SU-DHL-6 (cell line): ENCODE measurements around the gene TMA7B.

Experiments
- H2AFZ ChIP-seq: fragments of 200-600 bp; sonication (generic); 2 replicates; pipeline ENCODE4 v1.6.1; 2014; ENCODE audit warnings: low read depth, mild to moderate bottlenecking, moderate library complexity, mixed read lengths, antibody characterized with exemption, low read length; ENCODE audit not compliant: severe bottlenecking
- H3F3A ChIP-seq: fragments of 200-600 bp; shearing (Covaris generic); 2 replicates; pipeline ENCODE4 v1.6.0; 2016; ENCODE audit warnings: antibody characterized with exemption, mild to moderate bottlenecking; ENCODE audit not compliant: insufficient read depth
- H3K27ac ChIP-seq: fragments of 200-600 bp; sonication (generic); 2 replicates; pipeline ENCODE4 v1.5.1; 2016; ENCODE audit warnings: low read depth, mild to moderate bottlenecking, low read length, moderate library complexity, mixed read lengths
- H3K27me3 ChIP-seq: fragments of 200-600 bp; sonication (generic), shearing (Covaris generic); 2 replicates; pipeline ENCODE4 v1.6.0; 2014; ENCODE audit warnings: mild to moderate bottlenecking, low read length
- H3K36me3 ChIP-seq: fragments of 200-600 bp; sonication (generic); 2 replicates; pipeline ENCODE4 v1.6.1; 2014; ENCODE audit warnings: mild to moderate bottlenecking, low read length, mixed read lengths
- H3K4me2 ChIP-seq: fragments of 300-600, 200-600 bp; shearing (Covaris generic), sonication (generic); 2 replicates; pipeline ENCODE4 v1.6.0; 2014; ENCODE audit warnings: low read length, low read depth, mild to moderate bottlenecking; ENCODE audit not compliant: poor library complexity, severe bottlenecking
- H3K4me3 ChIP-seq: fragments of 200-600 bp; sonication (generic); 2 replicates; pipeline ENCODE4 v1.5.1; 2014; ENCODE audit warnings: antibody characterized with exemption, low read length, mild to moderate bottlenecking, mixed read lengths; ENCODE audit not compliant: insufficient read depth, poor library complexity, severe bottlenecking
- H3K79me2 ChIP-seq: fragments of 200-600 bp; sonication (generic); 2 replicates; pipeline ENCODE4 v1.6.1; 2014; ENCODE audit warnings: mild to moderate bottlenecking, low read length, moderate library complexity; ENCODE audit not compliant: insufficient read depth
- H3K9ac ChIP-seq: fragments of 200-600 bp; sonication (generic); 2 replicates; pipeline ENCODE4 v1.7.0; 2014; ENCODE audit warnings: mild to moderate bottlenecking, low read length
- H3K9me2 ChIP-seq: fragments of 200-600 bp; sonication (generic); replicated peaks from 2 replicates; pipeline ENCODE4 v1.6.1; 2014; ENCODE audit warnings: low read length; ENCODE audit not compliant: insufficient read depth
- H3K9me3 ChIP-seq: fragments of 200-600 bp; sonication (generic); 2 replicates; pipeline ENCODE4 v1.6.1; 2014; ENCODE audit warnings: low read length, mixed read lengths; ENCODE audit not compliant: insufficient read depth
- H4K20me1 ChIP-seq: fragments of 200-600 bp; sonication (generic); 2 replicates; pipeline ENCODE4 v1.6.1; 2014; ENCODE audit warnings: low read depth, mild to moderate bottlenecking, antibody characterized with exemption, low read length, moderate library complexity, mixed read lengths
- EZH2phosphoT487 ChIP-seq: fragments of 200-600 bp; sonication (generic), shearing (Covaris generic); conservative IDR thresholded peaks from 2 replicates; pipeline ENCODE4 v1.6.1; 2018; ENCODE audit warnings: mild to moderate bottlenecking, antibody characterized with exemption, low read length, moderate library complexity, mixed read lengths
- TF ChIP-seq, protein P1 (sequence below): fragments of 200-600 bp; sonication (generic); IDR thresholded peaks from one replicate; pipeline ENCODE4 v1.5.1; 2017; ENCODE audit warnings: antibody characterized with exemption, mild to moderate bottlenecking, low read length, moderate library complexity; ENCODE audit not compliant: insufficient read depth, poor library complexity, severe bottlenecking

TMA7B gene

DNA sequence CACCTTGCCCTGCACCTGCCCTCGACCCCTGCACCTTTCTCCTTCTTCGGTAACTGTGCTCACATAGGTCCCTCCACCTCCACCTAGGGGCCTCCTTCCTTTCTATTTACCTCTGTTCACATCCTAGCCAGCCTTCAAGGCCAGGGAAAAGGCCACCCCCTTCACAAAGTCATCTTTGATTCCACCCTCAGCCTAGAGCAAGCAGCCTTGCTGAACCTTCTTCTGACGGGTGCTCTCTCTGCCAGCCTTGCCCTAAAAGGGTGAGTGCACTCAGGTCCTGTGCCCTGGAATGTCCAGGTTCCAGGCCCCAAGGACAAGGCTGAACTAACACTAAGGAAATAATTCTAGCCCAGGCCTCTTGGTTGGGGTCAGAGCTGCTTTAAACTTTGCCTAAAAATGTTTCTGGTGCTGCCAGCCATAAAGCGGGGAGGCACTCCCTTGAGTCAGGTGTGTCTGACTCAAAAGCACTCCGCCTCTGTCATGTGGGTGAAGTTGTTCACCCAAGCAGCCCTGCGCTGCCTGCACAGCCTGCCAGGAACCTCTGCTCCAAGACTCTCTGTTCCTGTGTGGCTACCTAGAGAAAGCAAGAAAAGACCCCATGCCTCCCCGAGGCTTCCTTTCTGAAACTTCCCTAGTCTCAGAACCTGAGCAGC, 25.3 kb downstream of the TMA7B start:
- TF ChIP-seq, protein P1, sequence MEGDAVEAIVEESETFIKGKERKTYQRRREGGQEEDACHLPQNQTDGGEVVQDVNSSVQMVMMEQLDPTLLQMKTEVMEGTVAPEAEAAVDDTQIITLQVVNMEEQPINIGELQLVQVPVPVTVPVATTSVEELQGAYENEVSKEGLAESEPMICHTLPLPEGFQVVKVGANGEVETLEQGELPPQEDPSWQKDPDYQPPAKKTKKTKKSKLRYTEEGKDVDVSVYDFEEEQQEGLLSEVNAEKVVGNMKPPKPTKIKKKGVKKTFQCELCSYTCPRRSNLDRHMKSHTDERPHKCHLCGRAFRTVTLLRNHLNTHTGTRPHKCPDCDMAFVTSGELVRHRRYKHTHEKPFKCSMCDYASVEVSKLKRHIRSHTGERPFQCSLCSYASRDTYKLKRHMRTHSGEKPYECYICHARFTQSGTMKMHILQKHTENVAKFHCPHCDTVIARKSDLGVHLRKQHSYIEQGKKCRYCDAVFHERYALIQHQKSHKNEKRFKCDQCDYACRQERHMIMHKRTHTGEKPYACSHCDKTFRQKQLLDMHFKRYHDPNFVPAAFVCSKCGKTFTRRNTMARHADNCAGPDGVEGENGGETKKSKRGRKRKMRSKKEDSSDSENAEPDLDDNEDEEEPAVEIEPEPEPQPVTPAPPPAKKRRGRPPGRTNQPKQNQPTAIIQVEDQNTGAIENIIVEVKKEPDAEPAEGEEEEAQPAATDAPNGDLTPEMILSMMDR: no peak
- no peak for TF ChIP-seq EZH2phosphoT487
- no peak overlapping the region for H3K9ac ChIP-seq

DNA sequence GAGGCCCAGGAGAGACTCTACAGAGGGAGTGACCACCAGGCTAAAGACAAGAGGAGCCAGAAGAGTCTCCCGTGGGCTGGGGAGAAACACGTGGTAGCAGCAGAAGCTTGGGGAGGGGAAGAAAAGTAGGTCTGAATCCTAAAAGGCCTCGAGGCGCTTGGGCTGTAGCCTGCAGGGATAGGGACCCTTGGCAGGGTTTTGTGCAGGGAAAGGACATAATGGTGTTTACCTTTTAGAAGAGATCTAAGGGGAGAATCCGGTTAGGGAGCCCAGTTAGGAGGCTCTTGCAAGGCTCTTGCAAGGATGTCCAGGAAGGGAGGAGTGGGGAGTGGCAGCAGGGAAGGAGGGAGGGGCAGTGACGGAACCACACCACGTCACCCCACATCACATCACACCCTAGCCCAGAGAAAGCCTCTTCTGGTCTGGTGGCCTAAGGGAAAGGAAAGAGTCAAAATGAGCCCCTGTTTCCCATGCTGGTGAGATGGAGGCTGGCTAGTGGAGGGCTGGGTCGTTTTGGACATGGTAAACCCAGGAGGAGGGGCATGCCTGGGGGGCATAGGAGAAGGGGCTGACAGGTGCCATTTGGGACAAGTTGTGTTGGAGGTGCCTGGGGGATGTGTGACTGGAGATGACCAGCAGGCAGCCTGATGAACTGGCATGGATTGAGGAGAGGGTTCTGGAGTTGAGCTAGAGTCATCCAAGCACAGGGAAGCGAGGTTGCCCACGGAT, 28.4 kb downstream of the TMA7B start:
- Histone ChIP-seq H3K4me2 (no peak overlapping the region), H3K79me2 (no peaks in the 10 kb centered on the region), H3F3A (no peaks in the 10 kb centered on the region), H3K36me3 (no peaks in the 10 kb centered on the region), H3K27ac (no peak overlapping the region), H4K20me1 (no peaks in the 10 kb centered on the region), H3K4me3 (no peak overlapping the region), H3K27me3 (no peaks in the 10 kb centered on the region), H3K9me3 (no peaks in the 10 kb centered on the region), H2AFZ (no peak overlapping the region), H3K9ac (no peak overlapping the region), H3K9me2 (no peaks in the 10 kb centered on the region)
- TF ChIP-seq, protein P1: no peak
- TF ChIP-seq EZH2phosphoT487: no peak

More for the DNA sequence above, 25.3 kb downstream of the TMA7B start:
- H3F3A ChIP-seq: no peaks in the 10 kb centered on the region
- H3K9me2 ChIP-seq: no peaks in the 10 kb centered on the region
- no peaks in the 10 kb centered on the region for H4K20me1 ChIP-seq
- H3K9me3 ChIP-seq: no peaks in the 10 kb centered on the region
- H3K4me2 ChIP-seq: no peak overlapping the region
- H2AFZ ChIP-seq: no peak overlapping the region
- no peak overlapping the region for H3K27ac ChIP-seq
- H3K27me3 ChIP-seq: no peaks in the 10 kb centered on the region
- no peak overlapping the region for H3K4me3 ChIP-seq
- no peaks in the 10 kb centered on the region for H3K36me3 ChIP-seq
- H3K79me2 ChIP-seq: no peaks in the 10 kb centered on the region

DNA sequence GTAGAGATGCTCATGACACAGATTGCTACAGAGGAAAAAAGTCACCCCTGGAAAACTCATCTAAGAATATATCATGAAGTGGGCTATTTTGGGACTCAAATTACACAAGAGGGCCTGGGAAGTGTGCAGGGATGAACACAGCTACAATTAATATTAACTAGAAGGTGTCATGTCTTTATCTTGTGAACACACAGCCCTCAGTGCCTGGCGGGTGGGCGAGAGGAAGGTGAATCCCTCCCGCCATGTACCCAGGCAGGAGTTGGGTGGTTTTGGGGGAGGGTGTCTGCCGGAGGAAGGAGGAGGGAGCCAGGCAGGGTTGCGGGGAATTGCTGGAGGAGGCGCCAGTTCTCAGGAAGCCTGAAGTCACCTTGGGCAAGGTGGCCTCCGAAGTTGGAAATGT, 29.4 kb downstream of the TMA7B start:
- H3K9me2 ChIP-seq: no peaks in the 10 kb centered on the region
- no peak overlapping the region for H3K4me2 ChIP-seq
- no peaks in the 10 kb centered on the region for H4K20me1 ChIP-seq
- no peaks in the 10 kb centered on the region for H3K27me3 ChIP-seq
- no peak overlapping the region for H3K27ac ChIP-seq
- no peaks in the 10 kb centered on the region for H3F3A ChIP-seq
- H3K9ac ChIP-seq: no peak overlapping the region
- no peak overlapping the region for H2AFZ ChIP-seq
- no peak overlapping the region for H3K4me3 ChIP-seq
- no peaks in the 10 kb centered on the region for H3K36me3 ChIP-seq
- H3K79me2 ChIP-seq: no peaks in the 10 kb centered on the region
- H3K9me3 ChIP-seq: no peaks in the 10 kb centered on the region
- TF ChIP-seq, protein P1: no peak
- TF ChIP-seq EZH2phosphoT487: no peak
